Measurements from ENCODE around the gene KIF26A. TPM values are rescaled to one million over a fixed set of nuclear protein-coding genes. Genes with fewer than 3 reads are reported as not detected.
A peak's percentile ranks its signal among the peaks of the same experiment; 100 is the strongest.

The KIF26A gene
- polyA plus RNA-seq, 1 of the 3 experiments (the other 2 are of a cell fraction): 1.7 TPM

DNA sequence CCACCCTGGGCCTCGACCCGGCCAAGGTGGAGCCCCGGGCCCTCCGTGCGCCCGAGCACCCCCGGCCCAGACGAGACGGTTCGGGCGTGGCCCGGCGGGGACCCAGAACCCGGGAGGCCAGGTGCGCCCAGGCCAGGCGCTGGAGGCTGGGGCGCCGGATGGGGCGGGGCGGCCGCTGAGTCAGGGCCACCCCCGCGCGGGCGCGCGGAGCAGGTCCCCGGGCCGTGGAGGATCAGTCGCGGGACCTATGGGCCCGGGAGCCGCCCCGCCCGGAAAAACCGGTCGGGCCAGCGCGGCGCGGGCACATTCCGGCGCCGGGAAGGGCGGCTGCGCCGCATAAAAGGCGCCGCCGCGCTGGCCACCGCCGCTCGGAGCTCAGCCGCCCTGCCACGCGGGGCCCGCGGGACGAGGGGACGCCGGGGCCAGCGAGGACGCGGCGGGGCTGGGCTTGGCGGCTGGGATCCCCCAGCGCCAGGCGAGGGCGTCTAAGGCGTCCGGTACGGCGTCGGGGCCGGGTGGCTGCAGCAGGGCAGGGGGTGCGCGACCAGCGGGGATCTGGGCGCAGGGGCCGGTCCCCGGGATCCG, 21.5 kb upstream of the KIF26A start:
- ChIA-PET CTCF (interaction anchor here (1.0 to 1.8 kb wide), 2 partner anchors 22 to 30 kb away, joined by 3 to 6 read pairs; no protein-coding TSS in a partner anchor), POLR2A (interaction anchor here (1.0 kb wide), 1 partner anchor 450 kb away, joined by 3 read pairs; no protein-coding TSS in a partner anchor)
- Histone ChIP-seq H3K9ac (no peak overlapping the region), H3K79me2 (ENCODE audit: insufficient read depth) (no peaks in the 10 kb centered on the region), H3K27me3 (ENCODE audit: insufficient read depth) (no peaks in the 10 kb centered on the region), H2AFZ (ENCODE audit: low read depth) (no peak overlapping the region), H3K4me3 (ENCODE audit: low read depth in 2 of 2, low read length in 1 of 2) (peak overlapping the region in 1 of 2 experiments; percentile 6; a peak in 1 of 4 replicates), H3K4me2 (no peak overlapping the region), H3K4me1 (ENCODE audit: control insufficient read depth in 1 of 2, insufficient read depth in 2 of 2, low read depth in 1 of 2, low read length in 1 of 2) (no peaks in the 10 kb centered on the region), H3K36me3 (replicated peaks in 1 of 2; ENCODE audit: control insufficient read depth in 1 of 2, insufficient read depth in 2 of 2, low read length in 1 of 2) (no peaks in the 10 kb centered on the region), H3F3A (replicated peaks; ENCODE audit: insufficient read depth) (no peaks in the 10 kb centered on the region), H3K27ac (ENCODE audit: low read depth in 2 of 2, low read length in 1 of 2) (no peak overlapping the region), H4K20me1 (ENCODE audit: insufficient read depth) (no peaks in the 10 kb centered on the region), H3K9me3 (no peaks in the 10 kb centered on the region), H3K9me2 (no peaks in the 10 kb centered on the region)
- 15% methylated on average over 17 of the region's 83 CpGs for WGBS (ENCODE audit: low lambda C conversion rate)
- TF ChIP-seq YY1 (IDR thresholded peaks at IDR 0.05; ENCODE audit: low read depth): no peak
- TF ChIP-seq EP300 (IDR thresholded peaks at IDR 0.05; ENCODE audit: borderline replicate concordance in 1 of 2, low read depth in 1 of 2, low read length in 1 of 2): no peak
- no peak for TF ChIP-seq SIN3A (IDR thresholded peaks at IDR 0.05; ENCODE audit: borderline replicate concordance, low read depth, low read length)
- TF ChIP-seq ZBTB33 (IDR thresholded peaks at IDR 0.05; ENCODE audit: borderline replicate concordance, low read depth): no peak
- TF ChIP-seq TEAD4 (IDR thresholded peaks at IDR 0.05; ENCODE audit: borderline replicate concordance, insufficient read depth): no peak
- TF ChIP-seq TAF1 (IDR thresholded peaks at IDR 0.05; ENCODE audit: borderline replicate concordance, low read depth, low read length): no peak
- no peak for TF ChIP-seq MEF2A (IDR thresholded peaks at IDR 0.05; ENCODE audit: borderline replicate concordance, low read depth)
- TF ChIP-seq, protein P1, sequence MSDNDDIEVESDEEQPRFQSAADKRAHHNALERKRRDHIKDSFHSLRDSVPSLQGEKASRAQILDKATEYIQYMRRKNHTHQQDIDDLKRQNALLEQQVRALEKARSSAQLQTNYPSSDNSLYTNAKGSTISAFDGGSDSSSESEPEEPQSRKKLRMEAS (IDR thresholded peaks at IDR 0.05; ENCODE audit: low read depth): no peak
- TF ChIP-seq GABPA (IDR thresholded peaks at IDR 0.05; ENCODE audit: low read depth): no peak
- TF ChIP-seq FOXJ3 (CRISPR knock-in tag; IDR thresholded peaks at IDR 0.05): no peak
- TF ChIP-seq FOSL2 (IDR thresholded peaks at IDR 0.05; ENCODE audit: borderline replicate concordance, low read depth): no peak
- no peak for TF ChIP-seq EZH2phosphoT487 (IDR thresholded peaks at IDR 0.05; ENCODE audit: borderline replicate concordance, low read depth)
- TF ChIP-seq NFIC (IDR thresholded peaks at IDR 0.05; ENCODE audit: borderline replicate concordance): no peak
- no peak for TF ChIP-seq CHD2 (IDR thresholded peaks at IDR 0.05; ENCODE audit: low read length, partially characterized antibody)
- DNase-seq: no peak

DNA sequence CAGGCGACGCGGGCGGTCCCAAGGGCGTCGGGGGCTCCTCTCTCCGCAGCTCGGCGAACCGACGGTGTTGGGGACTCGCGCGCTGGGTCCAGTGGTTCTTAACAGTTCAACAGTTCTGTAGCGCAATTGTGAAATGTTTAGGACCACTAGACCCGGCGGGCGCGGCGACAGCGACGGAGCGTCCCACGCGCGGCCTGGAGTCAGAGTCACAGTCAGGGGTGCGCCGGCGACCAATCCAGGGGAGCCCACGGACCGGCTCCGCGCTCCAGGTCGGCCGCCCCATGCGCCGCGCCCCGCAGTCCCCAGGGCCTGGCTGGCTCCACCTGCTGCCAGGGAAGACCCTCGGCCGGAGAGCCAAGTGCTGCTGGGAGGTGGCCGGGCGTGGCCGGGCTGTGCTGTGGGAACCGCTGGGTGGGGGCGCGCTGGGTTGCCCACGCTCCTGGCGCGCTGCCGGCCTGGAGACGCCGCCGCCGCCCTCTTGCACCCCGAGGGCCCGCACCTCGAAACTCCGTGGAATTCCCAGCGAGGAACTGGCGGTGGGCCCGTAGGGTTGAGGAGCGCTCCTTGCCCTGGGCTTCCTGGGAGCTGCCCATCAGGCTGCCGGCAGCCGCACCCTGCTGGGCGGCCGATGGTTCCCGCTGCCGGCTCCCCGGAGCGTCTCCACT, 20.9 kb upstream of the KIF26A start:
- ChIA-PET POLR2A (no interaction called here), CTCF (interaction anchor here (4.4 to 5.0 kb wide), 2 partner anchors 23 to 39 kb away, joined by 22 to 30 read pairs; no protein-coding TSS in a partner anchor)
- Histone ChIP-seq H3K27me3 (ENCODE audit: insufficient read depth) (no peaks in the 10 kb centered on the region), H4K20me1 (ENCODE audit: insufficient read depth) (no peaks in the 10 kb centered on the region), H3K9ac (no peak overlapping the region), H3K9me2 (no peaks in the 10 kb centered on the region), H3K9me3 (no peaks in the 10 kb centered on the region), H2AFZ (ENCODE audit: low read depth) (no peak overlapping the region), H3K27ac (ENCODE audit: low read depth in 2 of 2, low read length in 1 of 2) (no peak overlapping the region), H3K4me1 (ENCODE audit: control insufficient read depth in 1 of 2, insufficient read depth in 2 of 2, low read depth in 1 of 2, low read length in 1 of 2) (no peaks in the 10 kb centered on the region), H3K36me3 (replicated peaks in 1 of 2; ENCODE audit: control insufficient read depth in 1 of 2, insufficient read depth in 2 of 2, low read length in 1 of 2) (no peaks in the 10 kb centered on the region), H3K79me2 (ENCODE audit: insufficient read depth) (no peaks in the 10 kb centered on the region), H3K4me2 (no peak overlapping the region), H3F3A (replicated peaks; ENCODE audit: insufficient read depth) (no peaks in the 10 kb centered on the region), H3K4me3 (ENCODE audit: low read depth in 2 of 2, low read length in 1 of 2) (no peak overlapping the region)
- 87% methylated on average over 14 of the region's 71 CpGs for WGBS (ENCODE audit: low lambda C conversion rate)
- TF ChIP-seq RFX5 (IDR thresholded peaks at IDR 0.05; ENCODE audit: low read length) (no peak), SMC3 (IDR thresholded peaks at IDR 0.05; ENCODE audit: low read depth, low read length) (no peak), EZH2phosphoT487 (IDR thresholded peaks at IDR 0.05; ENCODE audit: borderline replicate concordance, low read depth) (no peak), TEAD4 (IDR thresholded peaks at IDR 0.05; ENCODE audit: borderline replicate concordance, insufficient read depth) (no peak), RXRA (IDR thresholded peaks at IDR 0.05; ENCODE audit: borderline replicate concordance, low read depth) (no peak), SIN3A (IDR thresholded peaks at IDR 0.05; ENCODE audit: borderline replicate concordance, low read depth, low read length) (no peak), NRF1 (IDR thresholded peaks at IDR 0.05; ENCODE audit: low read depth, low read length) (no peak)
- TF ChIP-seq, protein P2, sequence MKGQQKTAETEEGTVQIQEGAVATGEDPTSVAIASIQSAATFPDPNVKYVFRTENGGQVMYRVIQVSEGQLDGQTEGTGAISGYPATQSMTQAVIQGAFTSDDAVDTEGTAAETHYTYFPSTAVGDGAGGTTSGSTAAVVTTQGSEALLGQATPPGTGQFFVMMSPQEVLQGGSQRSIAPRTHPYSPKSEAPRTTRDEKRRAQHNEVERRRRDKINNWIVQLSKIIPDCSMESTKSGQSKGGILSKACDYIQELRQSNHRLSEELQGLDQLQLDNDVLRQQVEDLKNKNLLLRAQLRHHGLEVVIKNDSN (IDR thresholded peaks at IDR 0.05; ENCODE audit: borderline replicate concordance, low read depth): no peak
- TF ChIP-seq, protein P3, sequence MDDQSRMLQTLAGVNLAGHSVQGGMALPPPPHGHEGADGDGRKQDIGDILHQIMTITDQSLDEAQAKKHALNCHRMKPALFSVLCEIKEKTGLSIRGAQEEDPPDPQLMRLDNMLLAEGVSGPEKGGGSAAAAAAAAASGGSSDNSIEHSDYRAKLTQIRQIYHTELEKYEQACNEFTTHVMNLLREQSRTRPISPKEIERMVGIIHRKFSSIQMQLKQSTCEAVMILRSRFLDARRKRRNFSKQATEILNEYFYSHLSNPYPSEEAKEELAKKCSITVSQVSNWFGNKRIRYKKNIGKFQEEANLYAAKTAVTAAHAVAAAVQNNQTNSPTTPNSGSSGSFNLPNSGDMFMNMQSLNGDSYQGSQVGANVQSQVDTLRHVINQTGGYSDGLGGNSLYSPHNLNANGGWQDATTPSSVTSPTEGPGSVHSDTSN (IDR thresholded peaks at IDR 0.05): no peak
- DNase-seq: peak; percentile 15

Data from SK-N-SH (cell line).